Measurements from ENCODE around the gene INTS13. TPM values are rescaled to one million over a fixed set of nuclear protein-coding genes. Genes with fewer than 3 reads are reported as not detected.

INTS13 gene
- total RNA-seq, 1 experiment from 2014 or later: 54.0 TPM

- Mint-ChIP-seq H3K4me3 (no peak overlapping the region), H3K27me3 (ENCODE audit: low read depth) (no peaks in the 10 kb centered on the region), H3K9me3 (no peaks in the 10 kb centered on the region), H3K4me1 (no peaks in the 10 kb centered on the region), H3K36me3 (peaks cover 33% of the 10 kb centered on the region), H3K27ac (no peak overlapping the region)
- ChIA-PET POLR2A (no interaction called here), CTCF (no interaction called here)
- no peak for TF ChIP-seq TCF7 (CRISPR knock-in tag; IDR thresholded peaks at IDR 0.05; ENCODE audit: low read depth)
- TF ChIP-seq GRHL2 (CRISPR knock-in tag; IDR thresholded peaks at IDR 0.05; ENCODE audit: insufficient replicate concordance, severe bottlenecking): no peak
- TF ChIP-seq ZNF532 (CRISPR knock-in tag; IDR thresholded peaks at IDR 0.05; ENCODE audit: borderline replicate concordance): no peak
- no peak for TF ChIP-seq NFE2L1 (CRISPR knock-in tag; IDR thresholded peaks at IDR 0.05)
- no peak for TF ChIP-seq PRRX2 (CRISPR knock-in tag; IDR thresholded peaks at IDR 0.05)
- TF ChIP-seq E2F5 (CRISPR knock-in tag; IDR thresholded peaks at IDR 0.05): no peak
- TF ChIP-seq RORB (CRISPR knock-in tag; IDR thresholded peaks at IDR 0.05): no peak
- TF ChIP-seq CDX4 (CRISPR knock-in tag; IDR thresholded peaks at IDR 0.05; ENCODE audit: borderline replicate concordance): no peak
- TF ChIP-seq ATF3 (CRISPR knock-in tag; conservative IDR thresholded peaks at IDR 0.05): no peak
- TF ChIP-seq MXD4 (CRISPR knock-in tag; IDR thresholded peaks at IDR 0.05; ENCODE audit: borderline replicate concordance): no peak
- TF ChIP-seq SMAD3 (CRISPR knock-in tag; IDR thresholded peaks at IDR 0.05; ENCODE audit: borderline replicate concordance): no peak
- ATAC-seq: no peak
- DNase-seq (ENCODE audit: low spot score): no peak
These were observed 9.1 kb downstream of the INTS13 start for GRCh38 chr12:26928661-26929060.

- POLR2A ChIA-PET: no interaction called here
- TF ChIP-seq E2F5 (CRISPR knock-in tag; IDR thresholded peaks at IDR 0.05) (no peak), GRHL2 (CRISPR knock-in tag; IDR thresholded peaks at IDR 0.05; ENCODE audit: insufficient replicate concordance, severe bottlenecking) (no peak), ZNF232 (CRISPR knock-in tag; IDR thresholded peaks at IDR 0.05) (no peak), JUN (CRISPR knock-in tag; IDR thresholded peaks at IDR 0.05) (no peak), AFF4 (CRISPR knock-in tag; IDR thresholded peaks at IDR 0.05; ENCODE audit: borderline replicate concordance) (no peak), ELF4 (CRISPR knock-in tag; IDR thresholded peaks at IDR 0.05; ENCODE audit: low read depth) (no peak)
- Mint-ChIP-seq H3K27ac (no peak overlapping the region), H3K9me3 (no peaks in the 10 kb centered on the region), H3K27me3 (ENCODE audit: low read depth) (no peaks in the 10 kb centered on the region), H3K36me3 (peaks cover 34% of the 10 kb centered on the region), H3K4me3 (no peak overlapping the region), H3K4me1 (no peaks in the 10 kb centered on the region)
- ATAC-seq: no peak
- CTCF ChIA-PET: no interaction called here
- no peak for DNase-seq (ENCODE audit: low spot score)
These were observed 15.9 kb downstream of the INTS13 start for GRCh38 chr12:26921886-26922285.

Data from WTC11 (cell line).